HEK293T (cell line): ENCODE data around the gene MB.

ENCODE experiments used
- CTBP1 ChIP-seq: fragments of 450-650 bp; IDR thresholded peaks from 2 replicates; pipeline ENCODE4 v1.6.1; 2016; ENCODE audit warnings: borderline replicate concordance
- FOXM1 ChIP-seq: fragments of 450-650 bp; IDR thresholded peaks from 2 replicates; pipeline ENCODE4 v1.6.1; 2017; ENCODE audit warnings: mild to moderate bottlenecking, borderline replicate concordance
- L3MBTL2 ChIP-seq: fragments of 450-650 bp; conservative IDR thresholded peaks from 2 replicates; pipeline ENCODE4 v1.6.1; 2016; ENCODE audit warnings: mild to moderate bottlenecking
- NFRKB ChIP-seq: fragments of 450-650 bp; IDR thresholded peaks from 2 replicates; pipeline ENCODE4 v1.6.1; 2016; ENCODE audit warnings: mild to moderate bottlenecking, moderate library complexity
- SP1 ChIP-seq: fragments of 450-650 bp; IDR thresholded peaks from 2 replicates; pipeline ENCODE4 v1.6.1; 2017

GRCh38 chr22:35594686-35595085 is 22.4 kb downstream of the MB start:
- TF ChIP-seq CTBP1 (no peak), NFRKB (no peak), FOXM1 (no peak), SP1 (no peak), L3MBTL2 (no peak)
